HG03457 (cell line): ENCODE results near the gene GRB7.
"Not testable (repeated sequence)": the region's sequence is repeated elsewhere in the genome, so short reads cannot be mapped to it uniquely, and the experiment has no call there.

Source experiments
- ATAC-seq: cut with Tn5 transposase; IDR thresholded peaks from one replicate; pipeline ENCODE4 v1.9.1; 2021; ENCODE audit warnings: moderate number of reproducible peaks; ENCODE audit not compliant: unreplicated experiment

GRB7 gene

DNA sequence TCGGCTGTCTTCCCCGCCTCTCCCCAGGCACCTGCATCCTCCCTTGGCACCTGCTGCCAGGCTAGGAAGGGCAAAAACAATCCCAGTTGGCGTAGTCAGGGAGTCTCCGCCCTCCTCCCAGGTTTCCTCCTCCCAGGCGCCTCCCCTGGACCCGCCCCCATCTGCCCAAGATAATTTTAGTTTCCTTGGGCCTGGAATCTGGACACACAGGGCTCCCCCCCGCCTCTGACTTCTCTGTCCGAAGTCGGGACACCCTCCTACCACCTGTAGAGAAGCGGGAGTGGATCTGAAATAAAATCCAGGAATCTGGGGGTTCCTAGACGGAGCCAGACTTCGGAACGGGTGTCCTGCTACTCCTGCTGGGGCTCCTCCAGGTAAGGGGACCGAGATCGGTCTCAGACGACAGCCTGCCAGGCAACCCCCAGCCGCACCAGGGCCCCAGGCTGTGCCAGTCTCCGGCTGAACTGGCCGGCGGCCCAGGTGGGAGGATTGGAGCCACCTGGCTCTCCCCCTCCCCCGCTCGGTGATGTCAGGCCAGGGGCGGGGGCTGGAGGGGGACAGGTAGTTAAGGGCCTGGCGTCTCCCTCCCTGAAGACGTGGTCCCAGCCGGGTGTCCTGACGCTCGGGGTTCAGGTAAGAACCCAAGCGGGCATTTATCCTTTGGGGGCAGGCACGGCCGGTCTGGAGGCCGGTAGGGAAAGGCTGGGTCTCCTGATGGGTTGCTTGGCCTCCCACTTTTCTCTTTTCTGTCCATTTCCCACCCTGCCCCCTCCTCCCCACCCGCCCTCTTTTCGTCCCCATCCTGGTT is at the start of gene GRB7:
TSS of gene GRB7 (plus strand) at position 179 of the 808 bp plus-strand sequence. CDS start 4,364 bp downstream, outside the sequence.
- ATAC-seq = no peak

DNA sequence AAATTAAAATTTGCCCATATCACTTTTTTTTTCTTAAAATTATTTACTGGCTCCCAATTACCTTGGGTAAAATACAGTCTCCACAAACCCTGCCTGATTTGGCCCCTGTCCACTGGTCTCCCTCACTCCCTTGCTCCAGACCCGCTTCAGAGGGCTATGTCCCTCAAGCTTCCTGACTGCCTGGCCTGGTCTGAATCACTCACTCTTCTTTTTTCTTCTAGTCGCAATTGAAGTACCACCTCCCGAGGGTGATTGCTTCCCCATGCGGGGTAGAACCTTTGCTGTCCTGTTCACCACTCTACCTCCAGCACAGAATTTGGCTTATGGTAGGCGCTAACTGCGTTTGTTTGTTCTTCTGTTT is 49.3 kb upstream of the GRB7 start:
- ATAC-seq = no peak

DNA sequence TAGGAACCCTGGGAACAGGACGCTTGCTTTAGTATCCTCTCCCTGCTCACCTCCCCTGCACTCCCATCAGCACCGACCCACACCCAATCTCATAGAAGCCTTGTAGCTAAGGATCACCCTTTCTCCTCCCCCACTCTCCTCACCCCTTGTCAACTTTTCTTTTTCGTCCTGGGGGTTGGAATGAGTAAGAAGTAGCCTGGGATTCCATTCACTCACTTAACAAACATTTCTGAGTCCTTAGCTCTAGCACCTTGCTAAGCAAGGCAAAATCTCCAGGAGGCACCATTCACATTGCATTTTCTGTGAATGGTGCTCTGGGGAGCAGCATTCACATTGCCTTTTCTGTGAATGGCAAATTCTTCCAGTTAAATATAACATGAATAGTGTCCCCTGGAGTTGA is 48.8 kb upstream of the GRB7 start:
- ATAC-seq = no peak

DNA sequence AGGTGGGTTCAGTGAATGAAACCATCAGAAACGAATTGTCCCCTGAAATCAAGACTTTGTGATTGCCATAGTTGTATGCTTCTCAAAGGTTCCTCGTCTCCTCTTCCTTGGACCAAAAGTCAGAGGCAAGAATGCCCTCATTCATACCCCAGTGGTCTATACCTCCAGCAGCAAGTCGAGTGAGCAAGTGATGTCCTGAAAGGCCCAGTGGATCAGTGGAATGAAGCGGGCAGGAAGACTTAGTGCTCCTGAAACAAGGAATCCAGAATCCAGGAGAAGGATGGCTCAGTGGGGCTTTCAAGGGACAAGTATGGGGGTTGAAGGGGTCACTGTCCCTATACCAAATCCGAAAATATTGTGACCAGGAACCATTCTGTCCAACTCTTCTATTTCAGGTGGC is 43.1 kb upstream of the GRB7 start:
- ATAC-seq = no peak

DNA sequence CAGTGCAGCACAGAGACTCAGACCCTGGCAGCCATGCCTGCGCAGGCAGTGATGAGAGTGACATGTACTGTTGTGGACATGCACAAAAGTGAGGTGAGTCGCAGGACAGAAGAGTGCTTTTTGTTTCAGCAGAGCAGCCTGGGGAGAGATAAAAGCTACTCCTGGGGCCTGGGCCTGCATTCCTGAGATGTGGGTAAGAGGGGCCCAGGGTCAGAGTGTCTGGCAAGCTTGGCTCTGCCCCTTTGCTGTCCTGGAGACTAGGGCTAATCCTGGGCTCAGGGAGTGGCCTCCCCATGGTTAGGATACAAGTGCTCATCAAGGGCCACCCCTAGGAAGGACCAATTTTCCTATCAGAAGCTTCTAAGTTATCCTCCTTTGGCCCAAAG is 42.7 kb upstream of the GRB7 start:
- no peak for ATAC-seq

DNA sequence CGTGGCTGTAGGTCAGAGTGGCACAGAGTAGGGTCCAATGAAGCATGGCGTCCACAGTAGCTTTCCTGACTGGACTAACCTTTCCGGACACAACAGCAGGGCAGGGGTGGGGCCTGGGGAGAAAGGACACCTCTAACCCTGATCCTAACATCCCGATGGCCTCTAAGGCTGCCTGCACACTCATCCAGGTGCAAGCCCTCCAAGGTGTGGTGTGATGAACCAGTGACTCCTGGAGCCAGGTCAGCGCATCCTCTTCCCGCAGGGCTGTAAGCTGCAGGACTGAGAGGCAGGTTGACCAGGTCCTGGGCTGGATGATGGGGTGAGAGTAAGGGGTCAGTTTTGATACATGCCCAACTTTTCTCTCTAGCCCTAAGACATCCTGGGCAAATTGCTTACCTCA is 41.0 kb upstream of the GRB7 start:
- ATAC-seq = no peak

DNA sequence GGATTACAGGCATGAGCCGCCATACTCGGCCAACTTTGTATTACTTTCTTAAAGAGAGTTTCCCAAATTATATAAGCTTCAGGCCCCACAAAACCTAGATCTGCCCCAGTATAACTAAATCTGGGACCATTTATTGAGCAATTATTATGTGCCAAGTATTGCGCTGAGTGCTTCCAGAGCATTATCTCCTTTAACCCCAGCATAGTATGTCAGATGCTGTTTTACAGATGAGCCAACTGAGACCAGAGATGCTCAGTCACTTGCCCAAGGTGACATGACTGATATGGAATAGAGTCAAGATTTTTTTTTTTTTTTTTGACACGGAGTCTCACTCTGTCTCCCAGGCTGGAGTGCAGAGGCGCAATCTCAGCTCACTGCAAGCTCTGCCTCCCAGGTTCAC is 39.8 kb upstream of the GRB7 start:
- ATAC-seq = no peak

DNA sequence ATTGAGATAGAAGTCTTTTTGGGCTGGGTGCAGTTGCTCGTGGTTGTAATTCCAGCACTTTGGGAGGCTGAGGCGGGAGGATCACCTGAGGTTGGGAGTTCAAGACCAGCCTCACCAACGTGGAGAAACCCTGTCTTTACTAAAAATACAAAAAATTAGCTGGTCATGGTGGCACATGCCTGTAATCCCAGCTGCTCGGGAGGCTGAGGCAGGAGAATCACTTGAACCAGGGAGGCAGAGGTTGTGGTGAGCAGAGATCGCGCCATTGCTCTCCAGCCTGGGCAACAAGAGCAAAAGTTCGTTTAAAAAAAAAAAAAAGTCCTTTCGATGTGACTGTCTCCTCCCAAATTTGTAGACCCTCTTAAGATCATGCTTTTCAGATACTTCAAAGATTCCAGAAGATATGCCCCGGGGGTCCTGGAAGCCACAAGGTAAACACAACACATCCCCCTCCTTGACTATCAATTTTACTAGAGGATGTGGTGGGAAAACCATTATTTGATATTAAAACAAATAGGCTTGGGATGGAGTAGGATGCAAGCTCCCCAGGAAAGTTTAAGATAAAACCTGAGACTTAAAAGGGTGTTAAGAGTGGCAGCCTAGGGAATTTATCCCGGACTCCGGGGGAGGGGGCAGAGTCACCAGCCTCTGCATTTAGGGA is 38.5 kb upstream of the GRB7 start:
- not testable (repeated sequence) for ATAC-seq

DNA sequence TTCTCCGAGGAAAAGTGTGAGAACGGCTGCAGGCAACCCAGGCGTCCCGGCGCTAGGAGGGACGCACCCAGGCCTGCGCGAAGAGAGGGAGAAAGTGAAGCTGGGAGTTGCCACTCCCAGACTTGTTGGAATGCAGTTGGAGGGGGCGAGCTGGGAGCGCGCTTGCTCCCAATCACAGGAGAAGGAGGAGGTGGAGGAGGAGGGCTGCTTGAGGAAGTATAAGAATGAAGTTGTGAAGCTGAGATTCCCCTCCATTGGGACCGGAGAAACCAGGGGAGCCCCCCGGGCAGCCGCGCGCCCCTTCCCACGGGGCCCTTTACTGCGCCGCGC is 38.0 kb upstream of the GRB7 start, which contains the start of gene ERBB2:
TSS of gene ERBB2 (plus strand) at position 247 of the 330 bp plus-strand sequence. CDS start 175 bp downstream, outside the sequence.
- no peak for ATAC-seq

DNA sequence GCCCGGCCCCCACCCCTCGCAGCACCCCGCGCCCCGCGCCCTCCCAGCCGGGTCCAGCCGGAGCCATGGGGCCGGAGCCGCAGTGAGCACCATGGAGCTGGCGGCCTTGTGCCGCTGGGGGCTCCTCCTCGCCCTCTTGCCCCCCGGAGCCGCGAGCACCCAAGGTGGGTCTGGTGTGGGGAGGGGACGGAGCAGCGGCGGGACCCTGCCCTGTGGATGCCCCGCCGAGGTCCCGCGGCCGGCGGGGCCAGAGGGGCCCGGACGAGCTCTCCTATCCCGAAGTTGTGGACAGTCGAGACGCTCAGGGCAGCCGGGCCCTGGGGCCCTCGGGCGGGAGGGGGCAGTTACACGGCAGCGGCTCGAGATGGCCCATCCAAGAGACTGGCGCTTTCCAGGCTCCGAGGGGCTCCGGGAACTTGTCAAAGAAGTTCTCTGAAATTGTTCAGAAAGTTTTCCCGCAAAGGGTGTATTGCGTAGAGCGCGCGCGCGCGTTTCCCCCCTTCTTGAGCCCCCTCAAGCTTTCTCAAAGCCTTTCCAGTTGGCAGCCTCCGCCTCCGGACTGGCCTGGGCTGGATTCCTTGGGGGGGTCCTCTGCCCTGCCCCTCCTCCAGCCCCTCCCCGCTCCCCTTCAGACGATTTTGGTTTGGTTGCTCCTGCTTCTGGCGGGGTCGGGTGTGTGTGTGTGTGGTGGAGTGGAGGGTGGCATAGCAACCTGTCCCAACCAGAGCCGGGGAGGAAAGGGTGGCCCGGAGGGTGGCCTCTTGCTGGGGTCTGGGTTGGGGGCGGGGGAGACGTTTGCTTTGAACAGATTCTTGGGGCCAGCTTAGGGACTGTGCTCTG is 37.4 kb upstream of the GRB7 start:
- ATAC-seq = no peak

DNA sequence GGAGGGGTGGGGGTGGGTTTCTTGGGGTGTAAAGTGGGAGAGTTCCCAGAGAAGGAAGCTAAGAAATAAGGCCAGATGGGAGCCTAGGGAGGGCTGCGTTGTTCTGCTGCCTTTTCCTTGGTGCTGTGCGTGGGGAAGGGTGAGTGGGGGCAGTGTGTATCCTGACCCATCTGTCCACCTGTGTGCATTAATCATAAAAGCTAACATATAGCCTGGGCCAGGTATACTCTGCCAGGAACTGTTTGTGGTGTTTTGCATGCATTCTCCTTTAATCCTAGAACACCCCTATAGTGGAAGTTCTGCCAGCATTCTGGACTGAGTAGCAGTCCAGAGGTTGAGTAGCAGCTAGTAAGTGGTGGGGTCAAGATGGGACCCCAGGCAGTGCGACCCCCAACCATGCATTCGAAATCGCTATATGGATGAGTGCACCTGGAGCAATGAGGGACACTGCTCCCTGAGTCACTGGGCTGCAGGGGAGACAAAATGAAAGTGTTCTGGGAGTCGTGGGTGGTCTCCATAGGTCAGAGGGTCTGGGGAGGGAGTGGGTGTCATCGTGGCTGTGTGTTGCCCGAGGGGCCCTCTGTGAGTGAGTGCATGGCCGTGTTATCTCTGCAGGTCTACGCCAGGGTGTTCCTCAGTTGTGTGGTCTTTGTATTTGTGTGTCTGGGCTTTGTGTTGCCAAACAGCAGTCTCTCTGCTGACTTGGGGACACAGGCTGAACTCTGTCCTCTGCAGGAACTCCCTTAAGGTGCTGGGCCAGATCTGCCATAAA is 36.5 kb upstream of the GRB7 start:
- ATAC-seq = no peak

DNA sequence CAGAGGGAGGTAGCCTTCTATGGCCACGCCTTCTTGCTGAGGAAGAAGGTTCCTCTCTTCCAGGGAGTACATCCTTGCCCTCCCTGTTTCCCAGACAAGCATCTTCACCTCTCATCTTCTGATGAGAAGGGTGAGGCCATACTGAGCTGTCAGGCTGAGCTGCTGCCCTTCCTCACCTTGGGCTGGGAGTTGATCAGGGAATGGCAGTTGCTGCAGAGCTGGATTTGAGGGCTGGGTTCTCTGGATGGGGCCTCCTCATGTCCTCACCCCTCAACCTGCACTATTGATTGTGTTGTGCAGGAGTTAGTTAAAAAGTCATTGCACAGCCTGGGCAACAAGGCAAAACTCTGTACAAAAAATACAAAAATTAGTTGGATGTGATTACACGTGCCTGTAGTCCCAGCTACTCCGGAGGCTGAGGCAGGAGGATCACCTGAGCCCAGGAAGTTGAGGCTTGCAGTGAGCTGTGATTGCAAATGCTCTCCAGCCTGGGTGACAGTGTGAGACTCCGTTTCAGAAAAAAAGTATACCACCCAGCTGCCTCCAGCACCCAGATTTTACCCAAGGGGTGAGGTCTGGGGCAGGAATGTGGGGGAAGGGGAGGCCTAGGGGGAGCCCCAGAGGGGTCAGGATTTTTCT is 35.8 kb upstream of the GRB7 start:
- no peak for ATAC-seq

DNA sequence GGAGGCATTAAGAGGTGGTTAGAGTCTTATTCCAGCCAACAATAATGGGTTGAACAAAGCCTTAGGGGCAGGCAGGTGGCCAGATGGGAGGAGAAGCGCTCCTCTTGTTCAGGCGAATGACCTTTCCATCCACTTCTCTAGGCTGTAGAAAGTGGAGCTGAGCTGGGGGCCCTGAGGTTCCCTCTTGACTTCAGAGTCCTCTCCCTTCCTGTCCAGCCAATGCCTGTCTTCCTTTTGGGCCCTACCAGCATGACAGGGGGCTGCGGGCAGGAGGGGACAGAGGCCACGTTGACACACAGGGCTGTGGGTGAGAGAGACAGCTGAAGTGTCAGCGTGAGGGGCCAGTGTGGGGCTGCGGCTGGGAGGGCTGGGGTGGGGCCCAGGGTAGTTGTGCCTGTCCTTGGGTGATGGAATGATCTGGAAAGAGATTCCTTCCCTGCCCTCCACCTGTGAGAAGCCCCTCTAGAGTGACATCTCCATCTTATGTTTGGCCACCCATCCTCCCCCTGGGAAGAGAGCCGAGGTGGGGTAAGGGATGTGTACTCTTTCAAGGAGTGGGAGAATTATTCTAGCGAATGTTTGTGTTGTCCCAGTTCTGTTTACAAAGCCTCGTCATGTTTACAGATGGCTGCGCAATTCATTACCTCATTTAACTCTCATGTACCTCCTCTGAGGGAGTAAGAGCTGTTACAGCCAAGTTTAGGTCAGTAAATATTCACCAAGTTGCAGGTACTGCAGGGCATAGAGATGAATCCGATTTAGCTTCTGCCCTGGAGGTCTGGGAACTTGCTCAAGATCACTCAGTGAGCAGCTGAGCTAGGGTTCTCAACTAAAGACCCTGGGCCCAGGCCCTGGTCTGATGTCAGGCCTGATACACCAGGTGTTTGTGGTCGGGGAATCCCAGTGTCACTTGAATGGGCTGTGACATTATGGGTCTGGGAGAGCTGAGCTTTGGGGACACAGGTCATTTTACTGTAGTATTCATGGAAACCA is 34.5 kb upstream of the GRB7 start:
- ATAC-seq = no peak

DNA sequence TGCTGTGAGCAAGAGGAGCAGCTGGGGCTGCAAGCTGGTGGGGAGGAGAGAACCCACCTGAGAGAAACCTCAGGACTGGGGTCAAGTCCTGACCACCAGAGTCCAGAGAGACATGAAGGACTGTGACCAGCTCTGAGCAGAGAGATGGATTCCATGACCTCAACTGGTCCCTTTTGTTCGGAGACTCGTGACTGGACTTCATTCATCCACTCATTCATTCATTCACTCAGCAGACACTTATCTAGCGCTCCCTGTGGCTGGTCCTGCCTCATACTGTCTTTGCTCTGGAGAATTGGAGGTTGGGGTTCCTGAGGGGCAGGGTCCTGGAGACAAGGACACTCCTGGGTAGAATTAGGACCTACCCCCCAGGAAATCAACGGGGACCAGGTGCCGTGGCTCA is 33.8 kb upstream of the GRB7 start:
- no peak for ATAC-seq

DNA sequence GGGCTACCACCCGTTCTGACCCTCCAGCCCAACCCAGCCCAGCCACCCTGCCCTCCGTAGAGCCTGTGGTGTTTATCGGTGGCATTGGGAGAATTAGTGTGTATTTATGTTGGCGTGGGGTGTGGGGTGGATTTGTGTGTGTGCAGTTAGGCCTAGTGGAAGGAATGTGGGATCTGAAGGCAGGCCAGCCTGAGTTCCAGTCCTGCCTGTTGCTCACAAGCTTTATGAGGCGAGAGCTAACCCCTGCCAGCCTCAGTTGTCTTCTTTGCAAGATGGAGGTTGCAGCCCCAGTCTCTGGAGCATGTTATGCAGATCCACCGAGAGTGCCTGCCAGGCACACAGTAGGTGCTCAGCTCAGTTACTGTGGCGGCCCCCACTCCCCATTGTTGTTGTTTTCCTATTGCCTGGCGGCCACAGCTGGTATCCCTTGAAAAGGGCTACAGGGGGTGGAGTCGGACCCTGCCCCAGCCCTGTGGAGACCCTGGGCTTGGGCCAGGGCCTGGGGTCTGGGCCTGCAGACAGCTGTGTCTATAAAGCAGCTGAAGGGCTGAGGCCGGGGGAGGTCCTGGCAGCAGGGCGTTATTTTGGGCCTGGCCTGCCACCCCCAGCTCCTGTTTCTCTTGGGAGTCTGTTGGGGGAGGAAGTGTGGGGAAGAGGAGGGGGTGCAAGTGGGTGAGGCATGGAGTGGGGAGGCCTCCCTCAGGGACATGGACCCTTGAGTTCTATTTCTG is 32.8 kb upstream of the GRB7 start:
- ATAC-seq = no peak

DNA sequence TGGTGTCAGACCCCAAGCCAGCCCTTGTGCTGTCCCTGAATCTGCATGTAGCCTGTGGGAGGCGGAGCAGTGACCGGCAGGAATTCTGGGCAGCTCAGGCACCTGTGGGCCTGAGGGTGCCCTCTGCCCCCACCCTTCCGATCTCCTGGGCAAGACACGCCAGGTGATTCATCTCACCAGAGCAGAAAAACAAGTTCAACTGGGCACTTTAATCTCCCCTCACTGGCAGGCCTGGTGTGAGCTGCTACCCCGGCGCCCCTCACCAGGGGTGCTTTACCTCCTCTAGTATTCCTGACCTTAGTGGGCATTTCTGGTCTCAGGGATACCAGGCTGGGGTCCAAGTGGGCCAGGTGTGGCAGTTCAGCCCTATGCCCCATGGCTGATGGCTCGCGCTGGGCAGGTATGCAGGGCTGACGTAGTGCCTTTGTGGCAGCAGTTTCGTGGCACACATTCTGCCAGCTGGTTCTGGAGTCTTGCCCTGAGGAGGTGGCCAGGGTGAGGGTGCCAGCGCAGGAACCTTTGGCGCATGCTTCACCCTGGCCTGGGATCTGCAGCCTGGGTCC is 31.9 kb upstream of the GRB7 start:
- ATAC-seq = no peak

DNA sequence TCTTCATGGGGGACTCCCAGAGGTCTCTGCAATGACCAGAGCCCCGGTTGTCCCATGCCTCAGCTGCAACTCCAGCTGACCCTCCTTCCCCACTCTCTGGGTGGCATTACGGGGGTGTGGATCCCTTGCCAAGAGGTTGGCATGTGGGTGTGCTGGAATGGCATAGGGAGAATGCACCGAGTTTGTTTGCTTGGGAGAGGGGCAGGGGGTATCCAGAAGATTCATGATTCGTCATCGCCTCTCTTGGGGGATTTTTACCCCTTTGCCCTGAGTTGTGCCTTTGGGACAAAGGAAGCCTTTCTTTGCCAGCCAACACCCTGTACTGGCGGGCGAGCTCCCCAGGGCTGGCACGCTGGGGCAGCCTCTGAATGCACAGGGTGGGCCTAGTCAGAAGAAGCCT is 31.4 kb upstream of the GRB7 start:
- no peak for ATAC-seq

DNA sequence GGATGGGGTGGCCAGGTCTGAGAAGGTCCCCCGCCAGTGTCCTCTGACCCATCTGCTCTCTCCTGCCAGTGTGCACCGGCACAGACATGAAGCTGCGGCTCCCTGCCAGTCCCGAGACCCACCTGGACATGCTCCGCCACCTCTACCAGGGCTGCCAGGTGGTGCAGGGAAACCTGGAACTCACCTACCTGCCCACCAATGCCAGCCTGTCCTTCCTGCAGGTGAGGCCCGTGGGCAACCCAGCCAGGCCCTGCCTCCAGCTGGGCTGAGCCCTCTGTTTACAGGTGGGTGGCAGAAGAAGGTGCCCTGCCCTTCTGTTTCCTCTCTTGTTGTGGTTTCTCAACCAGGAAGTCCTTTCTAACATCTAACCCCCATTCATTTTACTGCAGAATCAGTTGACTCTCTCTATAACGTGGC is 30.8 kb upstream of the GRB7 start:
- ATAC-seq = no peak
